OCI-LY1 (cell line): ENCODE results near the gene ELL2.

Source experiments
- H2AFZ ChIP-seq: fragments of 200-600 bp; sonication (generic), shearing (Covaris generic); 2 replicates; pipeline ENCODE4 v1.6.0; 2014; ENCODE audit warnings: antibody characterized with exemption, mild to moderate bottlenecking, low read length
- H3F3A ChIP-seq: fragments of 200-600 bp; sonication (generic), shearing (Covaris generic); 2 replicates; pipeline ENCODE4 v1.6.0; 2014; ENCODE audit warnings: mild to moderate bottlenecking, antibody characterized with exemption, low read length, moderate library complexity; ENCODE audit not compliant: insufficient read depth
- H3K27ac ChIP-seq: fragments of 200-600 bp; sonication (generic); 2 replicates; pipeline ENCODE4 v1.5.1; 2014; ENCODE audit warnings: low read length, mixed run types, mild to moderate bottlenecking, low read depth; ENCODE audit not compliant: poor library complexity, severe bottlenecking
- H3K27me3 ChIP-seq: fragments of 200-600 bp; sonication (generic); 2 replicates; pipeline ENCODE4 v1.6.0; 2014; ENCODE audit warnings: antibody characterized with exemption, mild to moderate bottlenecking, low read length, moderate library complexity; ENCODE audit not compliant: insufficient read depth
- H3K36me3 ChIP-seq: fragments of 200-600 bp; sonication (generic); 2 replicates; pipeline ENCODE4 v1.6.1; 2014; ENCODE audit warnings: mild to moderate bottlenecking, antibody characterized with exemption, low read length, moderate library complexity, mixed read lengths; ENCODE audit not compliant: insufficient read depth
- H3K4me1 ChIP-seq: fragments of 200-600 bp; sonication (generic); 2 replicates; pipeline ENCODE4 v1.5.1; 2014; ENCODE audit warnings: mild to moderate bottlenecking, low read length, moderate library complexity; ENCODE audit not compliant: insufficient read depth, severe bottlenecking
- H3K4me2 ChIP-seq: fragments of 200-600 bp; sonication (generic), shearing (Covaris generic); 2 replicates; pipeline ENCODE4 v1.6.1; 2014; ENCODE audit warnings: low read length
- H3K4me3 ChIP-seq: fragments of 200-600 bp; sonication (generic); 2 replicates; pipeline ENCODE4 v1.5.1; 2014; ENCODE audit warnings: low read length, low read depth, mild to moderate bottlenecking, mixed read lengths; ENCODE audit not compliant: poor library complexity, severe bottlenecking
- H3K79me2 ChIP-seq: fragments of 200-600 bp; shearing (Covaris generic); 2 replicates; pipeline ENCODE4 v1.6.1; 2016; ENCODE audit warnings: mixed run types, low read length, mixed read lengths; ENCODE audit not compliant: insufficient read depth
- H3K9ac ChIP-seq: fragments of 200-600 bp; sonication (generic), shearing (Covaris generic); 2 replicates; pipeline ENCODE4 v1.6.1; 2014; ENCODE audit warnings: mild to moderate bottlenecking, low read length, mixed read lengths
- H3K9me2 ChIP-seq: fragments of 200-600 bp; sonication (generic), shearing (Covaris generic); 2 replicates; pipeline ENCODE4 v1.6.1; 2014; ENCODE audit warnings: low read depth, mild to moderate bottlenecking, low read length, mixed read lengths
- H3K9me3 ChIP-seq: fragments of 200-600 bp; shearing (Covaris generic); 2 replicates; pipeline ENCODE4 v1.6.1; 2014; ENCODE audit warnings: low read length, mixed read lengths
- H4K20me1 ChIP-seq: fragments of 200-600 bp; sonication (generic), shearing (Covaris generic); 2 replicates; pipeline ENCODE4 v1.6.0; 2016; ENCODE audit warnings: mild to moderate bottlenecking, low read length; ENCODE audit not compliant: insufficient read depth
- EZH2 ChIP-seq: fragments of 200-600 bp; sonication (generic), shearing (Covaris generic); IDR thresholded peaks from 2 replicates; pipeline ENCODE4 v1.8.0; 2017; ENCODE audit warnings: borderline replicate concordance, mixed run types, mild to moderate bottlenecking, antibody characterized with exemption, low read length, moderate library complexity, mixed read lengths
- TF ChIP-seq, protein P1 (sequence below): fragments of 200-600 bp; sonication (generic), shearing (Covaris generic); IDR thresholded peaks from 2 replicates; pipeline ENCODE4 v1.5.1; 2017; ENCODE audit warnings: mild to moderate bottlenecking, antibody characterized with exemption, low read length, moderate library complexity, mixed read lengths

ELL2 gene

GRCh38 chr5:95993266-95993665 lies 31.6 kb upstream of the ELL2 start:
- H3F3A ChIP-seq, result no peaks in the 10 kb centered on the region
- H3K9ac ChIP-seq, result no peak overlapping the region
- H3K4me2 ChIP-seq, result no peak overlapping the region
- H3K36me3 ChIP-seq, result no peaks in the 10 kb centered on the region
- H2AFZ ChIP-seq, result no peak overlapping the region
- H3K9me3 ChIP-seq, result no peaks in the 10 kb centered on the region
- H3K9me2 ChIP-seq, result no peaks in the 10 kb centered on the region
- H3K4me1 ChIP-seq, result no peaks in the 10 kb centered on the region
- no peaks in the 10 kb centered on the region for H3K79me2 ChIP-seq
- no peak overlapping the region for H3K27ac ChIP-seq
- TF ChIP-seq, protein P1, sequence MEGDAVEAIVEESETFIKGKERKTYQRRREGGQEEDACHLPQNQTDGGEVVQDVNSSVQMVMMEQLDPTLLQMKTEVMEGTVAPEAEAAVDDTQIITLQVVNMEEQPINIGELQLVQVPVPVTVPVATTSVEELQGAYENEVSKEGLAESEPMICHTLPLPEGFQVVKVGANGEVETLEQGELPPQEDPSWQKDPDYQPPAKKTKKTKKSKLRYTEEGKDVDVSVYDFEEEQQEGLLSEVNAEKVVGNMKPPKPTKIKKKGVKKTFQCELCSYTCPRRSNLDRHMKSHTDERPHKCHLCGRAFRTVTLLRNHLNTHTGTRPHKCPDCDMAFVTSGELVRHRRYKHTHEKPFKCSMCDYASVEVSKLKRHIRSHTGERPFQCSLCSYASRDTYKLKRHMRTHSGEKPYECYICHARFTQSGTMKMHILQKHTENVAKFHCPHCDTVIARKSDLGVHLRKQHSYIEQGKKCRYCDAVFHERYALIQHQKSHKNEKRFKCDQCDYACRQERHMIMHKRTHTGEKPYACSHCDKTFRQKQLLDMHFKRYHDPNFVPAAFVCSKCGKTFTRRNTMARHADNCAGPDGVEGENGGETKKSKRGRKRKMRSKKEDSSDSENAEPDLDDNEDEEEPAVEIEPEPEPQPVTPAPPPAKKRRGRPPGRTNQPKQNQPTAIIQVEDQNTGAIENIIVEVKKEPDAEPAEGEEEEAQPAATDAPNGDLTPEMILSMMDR, result no peak
- TF ChIP-seq EZH2, result no peak
- H4K20me1 ChIP-seq, result no peaks in the 10 kb centered on the region
- no peaks in the 10 kb centered on the region for H3K27me3 ChIP-seq
- no peak overlapping the region for H3K4me3 ChIP-seq

- H3K36me3 ChIP-seq, result no peaks in the 10 kb centered on the region
- no peaks in the 10 kb centered on the region for H3F3A ChIP-seq
- H3K9ac ChIP-seq, result no peak overlapping the region
- H4K20me1 ChIP-seq, result no peaks in the 10 kb centered on the region
- no peaks in the 10 kb centered on the region for H3K9me3 ChIP-seq
- no peaks in the 10 kb centered on the region for H3K4me1 ChIP-seq
- no peak overlapping the region for H3K27ac ChIP-seq
- TF ChIP-seq EZH2, result no peak
- TF ChIP-seq, protein P1, result no peak
- H2AFZ ChIP-seq, result no peak overlapping the region
- no peaks in the 10 kb centered on the region for H3K27me3 ChIP-seq
- no peaks in the 10 kb centered on the region for H3K9me2 ChIP-seq
- H3K4me2 ChIP-seq, result no peak overlapping the region
- H3K79me2 ChIP-seq, result no peaks in the 10 kb centered on the region
- no peak overlapping the region for H3K4me3 ChIP-seq
Measured at GRCh38 chr5:95989283-95990048, 27.8 kb upstream of the ELL2 start.

DNA sequence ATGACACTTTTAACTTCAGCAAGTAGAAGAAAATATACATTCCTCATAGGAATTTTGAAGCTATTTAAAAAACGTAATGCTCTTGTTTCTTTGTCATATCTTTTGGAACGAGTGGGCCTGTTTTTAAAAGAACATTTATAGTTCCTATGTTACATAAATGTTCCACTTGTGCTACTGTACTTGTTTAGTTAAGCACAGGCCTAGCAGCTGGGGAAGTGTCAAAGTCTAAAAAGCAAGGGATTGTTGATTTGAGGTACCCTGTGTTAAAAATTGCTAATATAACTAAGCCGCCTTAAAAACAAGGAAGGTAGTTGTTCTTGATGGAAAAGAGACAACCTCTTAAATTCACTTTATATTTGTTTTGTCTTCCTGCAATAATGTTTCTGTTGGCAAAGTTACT lies 27.2 kb upstream of the ELL2 start:
- TF ChIP-seq, protein P1, result no peak
- no peak for TF ChIP-seq EZH2
- no peaks in the 10 kb centered on the region for H3K27me3 ChIP-seq
- H3F3A ChIP-seq, result no peaks in the 10 kb centered on the region
- H3K9me3 ChIP-seq, result no peaks in the 10 kb centered on the region
- H3K79me2 ChIP-seq, result no peaks in the 10 kb centered on the region
- H3K4me2 ChIP-seq, result no peak overlapping the region
- no peaks in the 10 kb centered on the region for H3K9me2 ChIP-seq
- no peaks in the 10 kb centered on the region for H3K36me3 ChIP-seq
- H3K27ac ChIP-seq, result no peak overlapping the region
- no peaks in the 10 kb centered on the region for H4K20me1 ChIP-seq
- no peak overlapping the region for H3K4me3 ChIP-seq
- no peak overlapping the region for H2AFZ ChIP-seq
- no peak overlapping the region for H3K9ac ChIP-seq
- no peaks in the 10 kb centered on the region for H3K4me1 ChIP-seq
